Central memory CD4-positive, alpha-beta T cell (primary cell): ENCODE data around the gene NSMF.
"Not testable (repeated sequence)": the region's sequence is repeated elsewhere in the genome, so short reads cannot be mapped to it uniquely, and the experiment has no call there.

Experiments
- DNase-seq: peaks from one replicate; pipeline ENCODE4 v3.0.0; 2022

The NSMF gene

GRCh38 chr9:137457406-137458193, 1.5 kb downstream of the NSMF start:
- no peak for DNase-seq

- no peak for DNase-seq
These were observed 2.2 kb downstream of the NSMF start for GRCh38 chr9:137456864-137457405.

- DNase-seq, result no peak
These were observed 2.9 kb downstream of the NSMF start for GRCh38 chr9:137456061-137456863.

- no peak for DNase-seq
These were observed 3.7 kb downstream of the NSMF start for GRCh38 chr9:137455359-137455991.

- no peak for DNase-seq
These were observed 4.4 kb downstream of the NSMF start for GRCh38 chr9:137454597-137455358.

- peak; percentile 31 for DNase-seq
These were observed 5.0 kb downstream of the NSMF start for GRCh38 chr9:137454145-137454596.

GRCh38 chr9:137453643-137454081, 5.5 kb downstream of the NSMF start:
- peak; percentile 53 for DNase-seq

GRCh38 chr9:137452761-137453642, 6.1 kb downstream of the NSMF start:
- DNase-seq, result no peak

GRCh38 chr9:137452006-137452760, 7.0 kb downstream of the NSMF start:
- no peak for DNase-seq

GRCh38 chr9:137451264-137452005, 7.7 kb downstream of the NSMF start:
- DNase-seq, result not testable (repeated sequence)

- peak; percentile 45 for DNase-seq
These were observed 8.5 kb downstream of the NSMF start for GRCh38 chr9:137450539-137451222.

- peak; percentile 63 for DNase-seq
These were observed 9.1 kb downstream of the NSMF start for GRCh38 chr9:137449931-137450538.

GRCh38 chr9:137449081-137449844, 9.9 kb downstream of the NSMF start:
- DNase-seq, result no peak

GRCh38 chr9:137448602-137448962, 10.6 kb downstream of the NSMF start:
- DNase-seq, result no peak

- DNase-seq, result no peak
These were observed 11.2 kb downstream of the NSMF start for GRCh38 chr9:137447722-137448601.

- DNase-seq, result no peak
These were observed 12.2 kb downstream of the NSMF start for GRCh38 chr9:137446851-137447471.
